Measurements from ENCODE around the gene M1AP.

Gene M1AP

DNA sequence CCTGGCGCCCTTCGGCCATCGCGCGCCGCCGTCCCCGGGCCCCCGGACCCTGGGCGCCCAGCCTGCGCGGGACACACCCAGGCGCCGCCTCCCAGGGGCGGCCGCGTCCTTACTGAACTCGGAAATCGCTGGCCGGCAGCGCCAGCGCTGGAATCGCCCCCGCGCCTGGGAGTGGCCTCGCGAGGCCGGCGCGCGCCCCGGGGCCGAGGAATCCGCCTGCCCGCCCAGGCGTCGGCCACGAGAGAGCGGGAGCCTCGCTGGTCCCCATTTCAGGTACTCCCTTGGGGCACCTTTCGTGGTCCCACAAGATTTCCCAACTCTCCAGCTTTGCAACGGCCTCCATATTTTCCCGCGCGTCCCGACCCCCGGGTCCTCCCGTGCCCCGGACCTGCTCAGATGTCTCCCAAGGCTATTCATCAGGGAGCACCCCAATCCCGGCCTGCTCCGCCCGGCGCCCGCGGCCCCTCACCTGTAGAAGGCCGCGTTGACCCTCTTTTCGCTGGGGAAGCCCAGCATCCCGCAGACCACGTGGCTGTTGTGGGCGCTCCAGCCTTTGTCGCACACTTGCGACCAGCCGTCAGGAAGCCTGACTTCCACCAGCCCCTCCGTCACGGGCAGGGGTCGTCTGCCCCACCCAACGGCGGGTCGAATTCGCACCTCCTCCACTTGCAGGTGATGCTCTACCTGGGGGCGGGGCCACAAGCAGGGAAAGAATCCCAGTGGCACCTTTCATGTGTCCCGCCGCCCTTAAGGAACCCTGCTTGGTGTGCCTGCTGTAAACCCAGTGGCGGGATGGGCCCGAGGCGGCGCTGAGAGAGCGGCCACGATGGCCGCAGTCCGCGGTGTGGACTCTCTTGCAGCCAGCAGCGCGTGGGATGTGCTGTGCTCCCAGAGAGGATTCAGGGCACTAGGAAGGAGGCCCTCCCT lies 99.0 kb downstream of the M1AP start:
- DNase-seq (ENCODE audit: low read depth in 2 of 2): no peak

DNA sequence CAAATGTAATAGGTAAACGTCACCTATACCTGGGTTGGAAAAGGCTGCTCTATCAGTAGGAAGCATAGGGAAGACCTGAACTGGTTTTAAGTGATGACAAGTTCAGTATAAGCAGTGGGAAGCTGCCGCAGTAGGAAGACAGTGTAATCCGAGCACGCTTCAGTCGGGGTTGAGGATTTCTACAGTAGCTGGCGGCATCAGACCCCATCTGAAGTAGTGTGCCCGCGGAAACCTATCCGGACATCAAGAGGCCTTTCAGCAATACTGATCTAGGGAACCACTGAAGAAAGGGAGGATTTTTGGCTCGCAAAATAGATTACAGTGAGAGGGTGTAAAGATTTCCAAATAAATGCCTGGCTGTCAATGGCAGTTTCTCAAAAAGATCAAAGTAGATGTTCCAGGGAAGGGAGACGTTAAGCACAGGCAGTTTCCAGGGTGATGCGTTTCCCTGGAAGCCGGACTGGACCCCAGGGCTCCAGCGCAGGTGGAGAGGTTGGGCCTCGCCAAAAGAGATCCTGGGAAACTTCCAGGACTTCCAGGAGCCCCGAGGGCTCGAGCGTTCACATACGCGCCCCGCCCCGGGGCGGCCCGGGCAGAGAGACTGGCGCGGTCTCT lies 99.7 kb downstream of the M1AP start:
- DNase-seq (ENCODE audit: low read depth in 2 of 2): no peak

- no peak for DNase-seq (ENCODE audit: low read depth in 2 of 2)
These were observed 102.1 kb downstream of the M1AP start for GRCh38 chr2:74546004-74546403.

DNA sequence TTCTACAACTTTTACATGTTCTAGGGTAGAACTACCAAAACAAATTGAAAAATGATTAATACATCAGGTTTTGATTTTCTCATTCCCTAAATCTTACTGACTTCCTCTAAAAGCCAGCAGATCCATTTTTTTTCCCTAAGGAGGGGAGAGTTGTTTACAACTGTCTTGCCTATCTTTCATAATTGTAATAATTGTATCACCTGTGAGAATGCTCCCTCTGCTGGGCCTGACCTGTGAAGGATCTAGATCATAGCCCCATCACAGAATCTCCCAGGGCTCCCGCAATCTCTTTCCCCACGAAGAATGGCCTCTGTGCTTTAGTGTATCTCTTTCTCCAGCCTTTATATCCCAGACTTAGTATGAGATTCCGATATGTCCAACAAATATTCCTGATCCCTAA lies 103.5 kb downstream of the M1AP start:
- DNase-seq (ENCODE audit: low read depth in 2 of 2): no peak

DNA sequence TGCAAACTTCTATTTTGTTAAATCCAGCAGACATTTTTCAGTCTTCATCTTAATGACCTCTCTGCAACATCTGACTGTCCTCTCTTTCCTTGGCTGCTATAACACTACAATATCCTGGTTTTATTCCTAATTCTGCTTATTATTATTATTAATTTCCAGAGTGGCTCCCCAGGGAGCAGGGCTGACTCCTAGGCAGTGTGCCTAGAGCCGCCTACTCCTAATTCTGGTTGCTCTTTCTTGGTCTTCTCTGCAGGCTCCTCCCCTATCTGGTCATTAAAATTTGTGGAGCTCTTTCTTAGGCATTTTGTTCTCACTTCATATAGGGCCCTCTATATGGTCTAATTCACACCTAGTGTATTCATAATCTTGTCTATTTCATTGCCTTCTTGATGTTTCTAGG lies 105.2 kb downstream of the M1AP start:
- DNase-seq (ENCODE audit: low read depth in 2 of 2): no peak

GRCh38 chr2:74540291-74540690 lies 107.8 kb downstream of the M1AP start:
- DNase-seq (ENCODE audit: low read depth in 2 of 2): no peak

- DNase-seq (ENCODE audit: low read depth in 2 of 2): no peak
These were observed 109.2 kb downstream of the M1AP start for GRCh38 chr2:74538881-74539339.

GRCh38 chr2:74537140-74537539 lies 111.0 kb downstream of the M1AP start:
- no peak for DNase-seq (ENCODE audit: low read depth in 2 of 2)

GRCh38 chr2:74536166-74536950 lies 111.8 kb downstream of the M1AP start:
- no peak for DNase-seq (ENCODE audit: low read depth in 2 of 2)

DNA sequence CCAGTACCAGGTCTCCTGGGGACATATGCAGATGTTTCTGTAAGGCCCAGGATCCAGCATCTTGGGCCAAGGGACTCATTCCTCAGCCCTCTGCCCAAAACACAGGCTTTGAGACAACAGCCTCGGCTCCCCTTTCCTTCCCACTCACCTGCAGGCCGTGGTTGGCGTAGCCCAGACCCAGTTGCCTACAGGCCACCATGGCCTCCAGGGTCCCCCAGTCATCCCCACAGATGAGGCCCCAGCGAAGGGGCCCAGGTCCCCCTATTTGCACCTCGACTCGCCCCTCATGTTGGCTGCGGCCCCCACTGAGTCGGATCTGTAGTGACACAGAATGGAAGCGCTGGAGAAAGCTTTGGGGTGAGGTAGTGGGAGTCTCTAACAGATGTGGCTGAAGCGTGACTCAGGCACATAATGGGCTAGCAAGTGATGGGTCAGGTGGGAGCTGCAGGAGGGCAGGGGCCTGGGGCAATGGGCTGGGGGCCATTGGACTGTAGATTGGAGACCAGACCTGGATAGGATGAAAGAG lies 112.6 kb downstream of the M1AP start:
- no peak for DNase-seq (ENCODE audit: low read depth in 2 of 2)

GRCh38 chr2:74534411-74534810 lies 113.7 kb downstream of the M1AP start:
- no peak for DNase-seq (ENCODE audit: low read depth in 2 of 2)

GRCh38 chr2:74533464-74533863 lies 114.7 kb downstream of the M1AP start:
- DNase-seq (ENCODE audit: low read depth in 2 of 2): no peak

- DNase-seq (ENCODE audit: low read depth in 2 of 2): no peak
These were observed 115.9 kb downstream of the M1AP start for GRCh38 chr2:74532222-74532621.

GRCh38 chr2:74531666-74532065 lies 116.5 kb downstream of the M1AP start:
- no peak for DNase-seq (ENCODE audit: low read depth in 2 of 2)

DNA sequence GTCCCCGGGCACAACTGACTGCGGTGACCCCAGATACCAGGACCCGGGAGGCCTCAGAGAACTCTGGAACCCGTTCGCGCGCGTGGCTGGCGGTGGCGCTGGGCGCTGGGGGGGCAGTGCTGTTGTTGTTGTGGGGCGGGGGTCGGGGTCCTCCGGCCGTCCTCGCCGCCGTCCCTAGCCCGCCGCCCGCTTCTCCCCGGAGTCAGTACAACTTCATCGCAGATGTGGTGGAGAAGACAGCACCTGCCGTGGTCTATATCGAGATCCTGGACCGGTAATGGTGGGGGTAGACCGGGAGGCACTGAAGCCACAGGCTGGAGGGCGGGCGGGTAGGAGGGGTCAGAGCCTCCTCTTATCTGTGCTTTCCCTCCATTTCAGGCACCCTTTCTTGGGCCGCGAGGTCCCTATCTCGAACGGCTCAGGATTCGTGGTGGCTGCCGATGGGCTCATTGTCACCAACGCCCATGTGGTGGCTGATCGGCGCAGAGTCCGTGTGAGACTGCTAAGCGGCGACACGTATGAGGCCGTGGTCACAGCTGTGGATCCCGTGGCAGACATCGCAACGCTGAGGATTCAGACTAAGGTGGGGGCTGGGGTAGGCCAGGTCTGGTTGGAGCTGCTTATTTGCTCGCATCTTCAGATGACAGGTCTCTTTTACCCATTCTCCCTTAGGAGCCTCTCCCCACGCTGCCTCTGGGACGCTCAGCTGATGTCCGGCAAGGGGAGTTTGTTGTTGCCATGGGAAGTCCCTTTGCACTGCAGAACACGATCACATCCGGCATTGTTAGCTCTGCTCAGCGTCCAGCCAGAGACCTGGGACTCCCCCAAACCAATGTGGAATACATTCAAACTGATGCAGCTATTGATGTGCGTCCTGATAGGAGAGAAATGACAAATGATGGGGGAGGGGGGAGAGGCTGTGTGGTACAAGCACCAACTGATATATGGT lies 117.6 kb downstream of the M1AP start:
- DNase-seq (ENCODE audit: low read depth in 2 of 2): no peak

DNA sequence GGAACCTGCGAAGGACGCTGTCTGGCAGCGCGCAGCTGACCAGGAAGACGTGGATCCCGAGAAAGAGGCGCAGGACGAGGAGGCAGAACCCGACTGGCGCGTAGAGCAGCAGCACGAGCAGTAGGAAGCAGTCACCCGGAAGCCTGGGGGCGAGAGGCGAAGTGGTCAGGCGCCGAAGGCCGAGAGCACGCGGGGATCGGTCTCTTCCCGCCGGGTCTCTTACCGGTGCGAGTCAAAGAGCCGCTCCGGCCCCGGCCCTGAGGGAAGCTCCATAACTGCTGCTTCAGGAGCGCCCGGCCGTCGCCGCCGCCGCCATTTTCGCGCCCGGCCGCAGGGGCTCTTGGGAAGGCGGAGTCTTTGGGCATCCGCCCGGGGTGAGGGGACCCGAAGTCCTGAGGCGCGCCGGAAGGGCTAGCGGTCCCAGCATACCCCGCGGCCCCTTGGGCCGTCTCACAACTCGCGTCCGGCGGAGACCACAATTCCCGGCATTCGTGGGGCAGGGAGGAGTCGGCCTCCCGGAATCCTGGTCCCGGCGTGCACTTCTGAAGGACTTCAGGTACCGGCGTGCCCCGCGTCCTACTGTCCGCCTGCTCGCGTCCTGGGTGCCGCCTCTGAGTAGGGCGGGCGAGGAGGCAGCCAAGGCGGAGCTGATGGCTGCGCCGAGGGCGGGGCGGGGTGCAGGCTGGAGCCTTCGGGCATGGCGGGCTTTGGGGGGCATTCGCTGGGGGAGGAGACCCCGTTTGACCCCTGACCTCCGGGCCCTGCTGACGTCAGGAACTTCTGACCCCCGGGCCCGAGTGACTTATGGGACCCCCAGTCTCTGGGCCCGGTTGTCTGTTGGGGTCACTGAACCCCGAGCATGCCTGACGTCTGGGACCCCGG lies 118.5 kb downstream of the M1AP start, which contains the start of the genes AUP1 and HTRA2:
Gene AUP1, minus strand, starts transcription at position 350 of the 882 bp plus-strand sequence. Its CDS starts 77 bp downstream, at position 273.
Gene HTRA2, plus strand, starts transcription at position 577 of the 882 bp plus-strand sequence. Its CDS starts 74 bp downstream, at position 651.
- peak; percentile 95 to 96 for DNase-seq (ENCODE audit: low read depth in 2 of 2)

DNA sequence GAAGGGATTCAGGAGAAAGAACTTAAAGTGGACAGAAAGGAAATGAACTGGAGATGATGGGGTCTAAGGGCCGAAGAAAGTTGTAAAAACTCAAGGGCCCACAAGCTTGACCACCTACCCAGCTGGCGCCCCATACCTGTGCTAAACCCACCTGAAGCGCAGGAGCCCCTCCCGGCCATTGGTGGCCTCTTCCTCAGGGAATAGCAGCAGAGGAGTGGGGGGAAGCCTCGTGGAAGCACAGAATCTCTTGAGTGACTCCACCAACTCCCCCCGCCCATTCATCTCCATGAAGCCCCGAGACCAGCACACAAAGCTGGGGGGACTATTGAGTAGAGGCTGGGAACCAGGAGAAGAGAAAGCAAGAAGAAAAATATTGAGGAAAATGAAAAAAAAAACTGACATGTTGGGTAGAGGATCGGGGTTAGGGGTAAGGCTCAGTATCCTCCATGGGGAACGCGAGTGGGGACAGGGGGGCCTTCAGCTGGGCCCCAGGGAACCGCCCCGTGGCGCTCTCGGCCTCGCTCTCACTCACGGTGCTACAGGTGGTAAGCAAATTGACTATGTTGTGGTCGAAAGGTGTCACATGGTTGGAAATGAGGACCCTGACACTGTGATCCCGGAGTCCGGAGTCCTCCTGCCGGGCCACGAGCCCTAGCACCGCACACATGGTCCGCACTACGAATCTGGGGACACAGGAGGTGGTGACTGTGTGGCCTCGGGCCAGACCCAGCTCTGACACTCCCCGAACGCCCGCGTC lies 119.4 kb downstream of the M1AP start:
- DNase-seq (ENCODE audit: low read depth in 2 of 2): no peak

GRCh38 chr2:74527741-74528140 lies 120.4 kb downstream of the M1AP start:
- DNase-seq (ENCODE audit: low read depth in 2 of 2): no peak

All from stimulated activated CD8-positive, alpha-beta memory T cell treated with anti-CD3 and anti-CD28 coated beads, Interleukin-15, amount 100 ng/mL, for 48 hours (primary cell).